Stimulated activated effector memory CD8-positive, alpha-beta T cell treated with anti-CD3 and anti-CD28 coated beads, Interleukin-12 subunit alpha, Interleukin-12 subunit beta, amount 100 ng/mL, for 72 hours (primary cell): Measurements from ENCODE around the gene UHMK1.
"Not testable (repeated sequence)": the region's sequence is repeated elsewhere in the genome, so short reads cannot be mapped to it uniquely, and the experiment has no call there.

Source experiments
- ATAC-seq: fragments of 150-1000 bp; cut with Tn5 transposase; 2 replicates; pipeline ENCODE4 v1.10.0; 2021
- DNase-seq, 2 donors: peaks; one replicate each; pipeline ENCODE4 v3.0.0; 2021 to 2022; ENCODE audit warnings: low spot score in 2 of 2
- H3K27ac Mint-ChIP-seq: one replicate; pipeline ENCODE4 v1.8.0; 2022; ENCODE audit warnings: mild to moderate bottlenecking, mixed read lengths
- H3K36me3 Mint-ChIP-seq: one replicate; pipeline ENCODE4 v1.8.0; 2022; ENCODE audit warnings: mild to moderate bottlenecking, mixed read lengths
- H3K4me1 Mint-ChIP-seq: one replicate; pipeline ENCODE4 v1.8.0; 2022; ENCODE audit warnings: mixed read lengths
- H3K4me3 Mint-ChIP-seq: one replicate; pipeline ENCODE4 v1.8.0; 2022; ENCODE audit warnings: mild to moderate bottlenecking, mixed read lengths
- H3K9me3 Mint-ChIP-seq: one replicate; pipeline ENCODE4 v1.8.0; 2022; ENCODE audit warnings: mixed read lengths

UHMK1 gene

DNA sequence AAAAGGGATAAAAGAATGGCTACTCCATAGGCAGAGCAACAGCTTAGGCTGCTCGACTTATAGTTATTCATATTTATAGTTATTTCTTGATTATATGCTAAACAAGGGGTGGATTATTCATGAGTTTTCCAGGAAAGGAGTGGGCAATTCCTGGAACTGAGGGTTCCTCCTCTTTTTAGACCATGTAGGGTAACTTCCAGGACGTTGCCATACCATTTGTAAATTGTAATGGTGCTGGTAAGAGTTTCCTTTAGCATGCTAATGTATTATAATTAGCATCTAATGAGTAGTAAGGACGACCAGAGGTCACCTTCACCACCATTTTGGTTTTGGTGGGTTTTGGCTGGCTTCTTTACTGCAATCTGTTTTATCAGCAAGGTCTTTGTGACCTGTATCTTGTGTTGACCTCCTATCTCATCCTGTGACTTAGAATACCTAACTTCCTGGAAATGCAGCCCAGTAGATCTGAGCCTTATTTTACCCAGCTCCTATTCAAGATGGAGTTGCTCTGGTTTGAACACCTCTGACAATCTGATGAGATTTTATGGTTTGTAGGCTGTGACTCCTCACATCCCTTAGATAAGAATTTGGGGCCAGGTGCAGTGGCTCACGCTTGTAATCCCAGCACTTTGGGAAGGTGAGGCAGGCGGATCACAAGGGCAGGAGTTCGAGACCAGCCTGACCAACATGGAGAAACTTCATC, 1.9 kb upstream of the UHMK1 start:
- H3K9me3 Mint-ChIP-seq, DNase-seq, H3K4me3 Mint-ChIP-seq, ATAC-seq, H3K27ac Mint-ChIP-seq: not testable (repeated sequence)
- H3K4me1 Mint-ChIP-seq: peaks cover 24% of the 10 kb centered on the region
- peaks cover 21% of the 10 kb centered on the region for H3K36me3 Mint-ChIP-seq

DNA sequence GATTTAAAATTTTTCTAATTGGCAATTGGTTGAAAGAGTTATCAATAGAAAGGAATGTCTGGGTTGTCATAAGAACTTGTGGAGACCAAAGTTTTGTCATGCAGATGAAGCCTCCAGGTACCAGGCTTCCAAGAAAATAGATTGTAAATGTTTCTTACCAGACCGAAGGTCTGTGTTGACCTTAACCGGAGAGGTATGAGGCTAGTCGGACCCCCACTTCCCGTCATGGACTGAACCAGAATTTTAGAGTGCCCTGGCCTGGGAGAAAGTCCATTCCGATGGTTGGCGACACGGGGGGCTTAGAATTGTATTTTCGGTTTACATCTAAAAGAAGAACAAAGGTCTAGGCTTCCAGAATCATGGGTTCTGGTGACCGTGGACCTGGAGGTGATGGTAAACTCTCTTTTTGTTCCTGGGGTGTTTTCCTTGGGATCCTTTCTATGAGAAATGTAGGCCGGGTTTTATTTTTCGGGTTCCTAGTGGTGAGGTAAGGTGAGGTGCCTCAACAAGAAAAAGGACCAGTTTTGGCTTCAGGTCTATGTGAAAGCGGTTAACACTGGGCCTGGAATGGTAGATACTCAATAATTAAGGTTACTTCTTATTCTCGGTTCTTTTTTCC, 405 bp upstream of the UHMK1 start:
- no peaks in the 10 kb centered on the region for H3K9me3 Mint-ChIP-seq
- H3K27ac Mint-ChIP-seq: peak overlapping the region; percentile 92
- ATAC-seq: no peak
- no peak for DNase-seq
- peaks cover 27% of the 10 kb centered on the region for H3K4me1 Mint-ChIP-seq
- H3K36me3 Mint-ChIP-seq: peaks cover 36% of the 10 kb centered on the region
- H3K4me3 Mint-ChIP-seq: peak overlapping the region; percentile 86

DNA sequence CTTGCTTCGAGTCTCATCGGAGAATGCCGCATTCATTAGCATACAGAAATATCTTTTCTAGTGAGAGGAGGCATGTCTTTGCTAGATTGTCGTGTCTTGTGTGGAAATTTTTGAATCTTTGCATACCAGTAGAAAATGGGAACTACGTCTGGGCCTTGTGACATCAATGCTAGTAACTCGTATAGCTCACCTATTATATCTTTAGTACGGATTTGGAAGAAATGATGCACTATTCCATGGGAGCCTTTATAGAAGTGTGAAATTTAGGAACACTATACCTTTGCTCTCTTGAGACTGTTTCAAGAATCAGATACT, 835 bp downstream of the UHMK1 start:
- ATAC-seq: no peak
- Mint-ChIP-seq H3K4me3 (peak overlapping the region; percentile 86), H3K4me1 (peaks cover 31% of the 10 kb centered on the region), H3K36me3 (peaks cover 48% of the 10 kb centered on the region), H3K9me3 (no peaks in the 10 kb centered on the region), H3K27ac (peak overlapping the region; percentile 92)
- no peak for DNase-seq

- Mint-ChIP-seq H3K27ac (no peak overlapping the region), H3K9me3 (no peaks in the 10 kb centered on the region), H3K4me1 (peaks cover 31% of the 10 kb centered on the region), H3K36me3 (peaks cover 72% of the 10 kb centered on the region), H3K4me3 (no peak overlapping the region)
- ATAC-seq: no peak
- DNase-seq: no peak
These were observed 3.2 kb downstream of the UHMK1 start for GRCh38 chr1:162500805-162501204.

DNA sequence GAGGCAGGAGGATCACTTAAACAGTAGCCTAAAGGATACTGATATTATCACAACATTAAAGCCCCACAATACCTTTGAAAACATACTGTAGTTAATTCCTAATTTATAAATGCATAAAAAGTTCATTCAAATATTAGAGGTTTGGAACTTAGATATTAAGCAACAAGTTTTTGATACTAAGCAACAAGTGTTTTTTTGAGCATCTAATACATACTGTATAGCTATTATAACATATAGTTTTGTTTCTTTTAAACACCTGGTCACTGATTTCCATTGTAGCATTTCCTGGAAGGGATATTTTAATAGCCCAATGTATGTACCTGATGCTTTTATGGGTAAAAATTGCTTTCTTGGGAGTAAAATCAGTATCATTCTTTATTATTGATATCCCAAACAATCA, 4.5 kb downstream of the UHMK1 start:
- no peak overlapping the region for H3K4me3 Mint-ChIP-seq
- H3K36me3 Mint-ChIP-seq: peaks cover 85% of the 10 kb centered on the region
- H3K4me1 Mint-ChIP-seq: peaks cover 30% of the 10 kb centered on the region
- no peak overlapping the region for H3K27ac Mint-ChIP-seq
- DNase-seq: no peak
- no peaks in the 10 kb centered on the region for H3K9me3 Mint-ChIP-seq
- no peak for ATAC-seq

- no peak overlapping the region for H3K4me3 Mint-ChIP-seq
- no peak overlapping the region for H3K27ac Mint-ChIP-seq
- peaks cover 25% of the 10 kb centered on the region for H3K4me1 Mint-ChIP-seq
- no peak for ATAC-seq
- H3K9me3 Mint-ChIP-seq: no peaks in the 10 kb centered on the region
- peaks cover 93% of the 10 kb centered on the region for H3K36me3 Mint-ChIP-seq
- no peak for DNase-seq
These were observed 5.3 kb downstream of the UHMK1 start for GRCh38 chr1:162502928-162503327.

- no peak overlapping the region for H3K27ac Mint-ChIP-seq
- no peaks in the 10 kb centered on the region for H3K9me3 Mint-ChIP-seq
- no peak for ATAC-seq
- no peak overlapping the region for H3K4me3 Mint-ChIP-seq
- H3K36me3 Mint-ChIP-seq: peaks cover 64% of the 10 kb centered on the region
- DNase-seq: no peak
- no peaks in the 10 kb centered on the region for H3K4me1 Mint-ChIP-seq
These were observed 29.7 kb downstream of the UHMK1 start for GRCh38 chr1:162527314-162527713.

GRCh38 chr1:162530307-162530987, 32.8 kb downstream of the UHMK1 start:
- Mint-ChIP-seq H3K4me3 (no peak overlapping the region), H3K27ac (no peak overlapping the region), H3K4me1 (no peaks in the 10 kb centered on the region), H3K36me3 (peaks cover 33% of the 10 kb centered on the region), H3K9me3 (no peaks in the 10 kb centered on the region)
- no peak for DNase-seq
- no peak for ATAC-seq

DNA sequence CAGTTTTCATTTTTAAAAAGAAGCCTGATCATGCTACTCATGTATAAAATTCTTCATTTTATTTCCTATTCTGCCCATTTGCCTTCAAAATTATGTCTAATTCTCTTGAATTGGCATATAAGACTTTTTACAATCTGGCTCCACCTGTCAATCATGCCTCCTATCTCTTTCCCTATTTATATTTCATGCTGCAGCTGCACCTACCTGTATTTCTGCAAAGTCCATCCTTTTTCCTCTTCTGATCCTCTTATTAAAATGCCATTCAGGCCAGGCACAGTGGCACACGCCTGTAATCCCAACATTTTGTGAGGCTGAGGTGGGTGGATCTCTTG, 33.3 kb downstream of the UHMK1 start:
- no peak for ATAC-seq
- no peak overlapping the region for H3K27ac Mint-ChIP-seq

GRCh38 chr1:162535501-162535900, 37.9 kb downstream of the UHMK1 start:
- DNase-seq (no peak), ATAC-seq (no peak)
- Mint-ChIP-seq H3K4me3 (no peak overlapping the region), H3K36me3 (peaks cover 7% of the 10 kb centered on the region), H3K4me1 (peaks cover 9% of the 10 kb centered on the region), H3K27ac (no peak overlapping the region), H3K9me3 (no peaks in the 10 kb centered on the region)

More for the DNA sequence above, 33.3 kb downstream of the UHMK1 start:
- DNase-seq: no peak
- Mint-ChIP-seq H3K4me3 (no peak overlapping the region), H3K36me3 (peaks cover 28% of the 10 kb centered on the region), H3K9me3 (no peaks in the 10 kb centered on the region), H3K4me1 (no peaks in the 10 kb centered on the region)

- Mint-ChIP-seq H3K27ac (peak overlapping the region; percentile 29), H3K9me3 (no peaks in the 10 kb centered on the region), H3K36me3 (peaks cover 7% of the 10 kb centered on the region), H3K4me3 (no peak overlapping the region), H3K4me1 (peaks cover 9% of the 10 kb centered on the region)
- ATAC-seq (peak; percentile 65), DNase-seq (no peak)
These were observed 38.9 kb downstream of the UHMK1 start for GRCh38 chr1:162536511-162536910.

DNA sequence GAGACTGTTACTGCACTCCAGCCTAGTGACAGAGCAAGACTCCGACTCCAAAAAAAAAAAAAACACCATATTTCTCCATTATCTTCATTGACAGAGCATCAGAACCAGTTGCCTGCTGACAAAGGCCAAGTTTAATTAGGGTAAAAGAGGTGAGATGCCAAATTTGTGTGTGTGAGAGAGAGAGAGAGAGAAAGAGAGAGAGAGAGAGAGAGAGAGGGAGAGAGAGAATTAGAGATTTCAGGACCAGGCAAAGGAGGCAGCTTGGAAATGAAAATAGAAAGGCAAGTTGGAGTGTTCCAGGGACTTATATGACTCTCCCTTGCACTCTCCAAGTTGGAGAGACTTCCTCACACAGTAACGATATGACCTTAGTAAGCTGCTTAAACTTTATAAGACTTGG, 39.6 kb downstream of the UHMK1 start:
- peaks cover 9% of the 10 kb centered on the region for H3K4me1 Mint-ChIP-seq
- ATAC-seq: no peak
- no peaks in the 10 kb centered on the region for H3K9me3 Mint-ChIP-seq
- peaks cover 7% of the 10 kb centered on the region for H3K36me3 Mint-ChIP-seq
- H3K4me3 Mint-ChIP-seq: no peak overlapping the region
- DNase-seq: no peak
- H3K27ac Mint-ChIP-seq: no peak overlapping the region

DNA sequence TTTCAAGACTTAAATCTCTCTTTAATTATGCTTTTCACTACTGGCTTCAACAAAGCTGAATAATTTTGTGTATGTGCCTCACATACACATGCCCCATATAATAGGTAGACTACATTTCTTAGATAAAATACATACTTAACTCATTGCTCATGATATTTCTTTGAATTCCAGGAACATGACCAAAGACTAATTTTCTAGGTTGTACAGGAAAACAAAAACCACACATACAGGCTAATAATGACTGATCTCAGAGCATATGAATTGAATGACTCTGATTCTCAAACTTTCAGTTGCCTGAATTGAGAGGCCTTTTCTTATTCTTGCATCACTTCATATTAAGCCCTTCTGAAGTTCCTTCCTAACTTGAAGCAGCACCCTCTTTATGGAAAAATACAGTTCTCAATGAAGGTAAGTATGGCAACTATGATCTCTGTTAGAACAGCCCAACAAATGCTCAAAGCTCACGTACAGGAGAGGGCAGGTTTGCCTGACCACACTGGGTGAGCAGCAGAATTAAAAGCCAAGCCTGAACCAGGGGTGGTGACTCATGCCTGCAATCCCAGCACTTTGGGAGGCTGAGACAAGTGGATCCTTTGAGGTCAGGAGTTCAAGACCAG, 41.3 kb downstream of the UHMK1 start:
- H3K36me3 Mint-ChIP-seq: peaks cover 7% of the 10 kb centered on the region
- peak in 1 of 2 donors; percentile 64 for DNase-seq
- H3K4me1 Mint-ChIP-seq: peaks cover 9% of the 10 kb centered on the region
- ATAC-seq: peak; percentile 94
- peaks cover 5% of the 10 kb centered on the region for H3K9me3 Mint-ChIP-seq
- peak overlapping the region; percentile 17 for H3K4me3 Mint-ChIP-seq
- H3K27ac Mint-ChIP-seq: peak overlapping the region; percentile 90

- DNase-seq (no peak), ATAC-seq (no peak)
- H3K4me1 Mint-ChIP-seq: peaks cover 3% of the 10 kb centered on the region
- peaks cover 7% of the 10 kb centered on the region for H3K36me3 Mint-ChIP-seq
- H3K27ac Mint-ChIP-seq: peak overlapping the region; percentile 6
- peaks cover 5% of the 10 kb centered on the region for H3K9me3 Mint-ChIP-seq
- no peak overlapping the region for H3K4me3 Mint-ChIP-seq
These were observed 44.1 kb downstream of the UHMK1 start for GRCh38 chr1:162541619-162542141.

- Mint-ChIP-seq H3K9me3 (peaks cover 5% of the 10 kb centered on the region), H3K36me3 (peaks cover 7% of the 10 kb centered on the region), H3K27ac (no peak overlapping the region), H3K4me3 (no peak overlapping the region), H3K4me1 (no peaks in the 10 kb centered on the region)
- no peak for ATAC-seq
- no peak for DNase-seq
These were observed 45.6 kb downstream of the UHMK1 start for GRCh38 chr1:162543228-162543627.
